Osteoblast (primary cell): ENCODE measurements around the gene HTR1D. TPM values are rescaled to one million over a fixed set of nuclear protein-coding genes. Genes with fewer than 3 reads are reported as not detected.

ENCODE experiments used
- DNase-seq: peaks from one replicate; pipeline ENCODE4 v3.0.0; 2011; ENCODE audit warnings: low spot score, mixed read lengths; ENCODE audit not compliant: insufficient read length; ENCODE audit errors: missing footprints
- H2AFZ ChIP-seq: 2 replicates; pipeline ENCODE4 v1.6.0; 2011; ENCODE audit warnings: mild to moderate bottlenecking, low read length
- H3K27ac ChIP-seq: 2 replicates; pipeline ENCODE4 v1.5.1; 2011; ENCODE audit warnings: mild to moderate bottlenecking, low read depth, low read length, moderate library complexity
- H3K27me3 ChIP-seq: 2 replicates; pipeline ENCODE4 v1.6.0; 2012; ENCODE audit warnings: mild to moderate bottlenecking, control low read depth, inconsistent platforms, low read length, moderate library complexity; ENCODE audit not compliant: insufficient read depth
- H3K36me3 ChIP-seq: 2 replicates; pipeline ENCODE4 v1.5.1; 2011; ENCODE audit warnings: mild to moderate bottlenecking, low read length, control low read depth, moderate library complexity; ENCODE audit not compliant: insufficient read depth
- H3K4me1 ChIP-seq: 2 replicates; pipeline ENCODE4 v1.5.1; 2011; ENCODE audit warnings: mild to moderate bottlenecking, low read length, control low read depth, moderate library complexity; ENCODE audit not compliant: insufficient read depth
- H3K4me2 ChIP-seq: 2 replicates; pipeline ENCODE4 v1.6.0; 2011; ENCODE audit warnings: mild to moderate bottlenecking, low read length; ENCODE audit not compliant: insufficient read depth
- H3K4me3 ChIP-seq: fragments of 200-600 bp; sonication (generic); 3 replicates; pipeline ENCODE4 v1.5.1; 2012; ENCODE audit warnings: mild to moderate bottlenecking, low read length, inconsistent platforms; ENCODE audit not compliant: insufficient read depth
- H3K79me2 ChIP-seq: 2 replicates; pipeline ENCODE4 v1.6.0; 2012; ENCODE audit warnings: mild to moderate bottlenecking, low read length, control low read depth, inconsistent platforms; ENCODE audit not compliant: insufficient read depth
- H3K9me3 ChIP-seq: 2 replicates; pipeline ENCODE4 v1.5.1; 2011; ENCODE audit warnings: low read depth, low read length, control low read depth
- H4K20me1 ChIP-seq: 2 replicates; pipeline ENCODE4 v1.6.0; 2012; ENCODE audit warnings: mild to moderate bottlenecking, low read length, control low read depth; ENCODE audit not compliant: insufficient read depth
- total RNA-seq: library from RNA; depleted of rRNA; stranded (reverse); fragments of >200 nt; gene quantifications from 2 replicates; pipeline ENCODE4 v1.2.3, GENCODE V29; 2012
- TF ChIP-seq, protein P1 (sequence below): IDR thresholded peaks from 2 replicates; pipeline ENCODE4 v1.5.1; 2011; ENCODE audit warnings: mild to moderate bottlenecking, low read depth, low read length, moderate library complexity; ENCODE audit errors: extremely low read depth

The HTR1D gene
- total RNA-seq, 1 donor = under 0.01 TPM

DNA sequence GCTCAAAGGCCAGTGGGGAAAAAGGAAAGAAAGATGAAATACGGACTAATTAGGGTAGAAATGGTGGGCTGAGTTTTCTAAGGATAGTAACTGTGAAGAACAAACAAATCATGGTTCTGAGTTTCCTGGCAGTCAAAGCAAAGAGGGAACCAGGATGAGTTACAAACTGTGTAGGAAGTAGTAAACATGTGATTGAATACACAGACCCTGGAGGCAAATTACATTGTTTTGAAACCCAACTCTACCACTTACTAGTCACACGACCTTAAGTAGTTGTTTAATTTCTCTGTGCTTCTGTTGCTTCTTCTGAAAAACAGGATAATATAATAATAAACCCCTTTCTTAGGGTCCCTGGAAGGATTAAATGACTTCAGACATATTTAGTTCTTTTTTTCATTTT, 37.4 kb downstream of the HTR1D start:
- Histone ChIP-seq H3K36me3 (no peaks in the 10 kb centered on the region), H3K4me2 (no peak overlapping the region), H3K79me2 (no peaks in the 10 kb centered on the region), H3K27ac (no peak overlapping the region), H3K27me3 (no peaks in the 10 kb centered on the region), H3K4me1 (peaks cover 10% of the 10 kb centered on the region), H3K4me3 (no peak overlapping the region), H2AFZ (no peak overlapping the region), H3K9me3 (no peaks in the 10 kb centered on the region), H4K20me1 (no peaks in the 10 kb centered on the region)
- TF ChIP-seq, protein P1, sequence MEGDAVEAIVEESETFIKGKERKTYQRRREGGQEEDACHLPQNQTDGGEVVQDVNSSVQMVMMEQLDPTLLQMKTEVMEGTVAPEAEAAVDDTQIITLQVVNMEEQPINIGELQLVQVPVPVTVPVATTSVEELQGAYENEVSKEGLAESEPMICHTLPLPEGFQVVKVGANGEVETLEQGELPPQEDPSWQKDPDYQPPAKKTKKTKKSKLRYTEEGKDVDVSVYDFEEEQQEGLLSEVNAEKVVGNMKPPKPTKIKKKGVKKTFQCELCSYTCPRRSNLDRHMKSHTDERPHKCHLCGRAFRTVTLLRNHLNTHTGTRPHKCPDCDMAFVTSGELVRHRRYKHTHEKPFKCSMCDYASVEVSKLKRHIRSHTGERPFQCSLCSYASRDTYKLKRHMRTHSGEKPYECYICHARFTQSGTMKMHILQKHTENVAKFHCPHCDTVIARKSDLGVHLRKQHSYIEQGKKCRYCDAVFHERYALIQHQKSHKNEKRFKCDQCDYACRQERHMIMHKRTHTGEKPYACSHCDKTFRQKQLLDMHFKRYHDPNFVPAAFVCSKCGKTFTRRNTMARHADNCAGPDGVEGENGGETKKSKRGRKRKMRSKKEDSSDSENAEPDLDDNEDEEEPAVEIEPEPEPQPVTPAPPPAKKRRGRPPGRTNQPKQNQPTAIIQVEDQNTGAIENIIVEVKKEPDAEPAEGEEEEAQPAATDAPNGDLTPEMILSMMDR = no peak
- DNase-seq = no peak

DNA sequence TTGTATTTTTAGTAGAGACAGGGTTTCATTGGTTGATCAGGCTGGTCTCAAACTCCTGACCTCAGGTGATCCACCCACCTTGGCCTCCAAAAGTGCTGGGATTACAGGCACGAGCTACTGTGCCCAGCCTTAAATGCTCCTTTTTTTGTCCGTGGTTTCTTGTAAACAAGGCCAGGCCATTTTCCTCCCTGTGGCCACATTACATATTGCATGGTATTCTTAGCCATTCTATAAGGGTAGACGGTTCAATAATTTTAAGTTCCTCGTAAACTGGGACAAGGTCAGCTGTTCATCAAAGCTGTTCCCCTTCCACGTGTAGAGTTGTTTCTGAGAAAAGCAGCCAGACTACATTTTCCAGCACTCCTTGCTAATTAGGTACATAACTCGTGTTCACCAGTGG, 38.4 kb downstream of the HTR1D start:
- Histone ChIP-seq H4K20me1 (no peaks in the 10 kb centered on the region), H2AFZ (no peak overlapping the region), H3K79me2 (no peaks in the 10 kb centered on the region), H3K9me3 (no peaks in the 10 kb centered on the region), H3K27me3 (no peaks in the 10 kb centered on the region), H3K4me2 (no peak overlapping the region), H3K36me3 (no peaks in the 10 kb centered on the region), H3K4me1 (peaks cover 5% of the 10 kb centered on the region), H3K27ac (no peak overlapping the region), H3K4me3 (no peak overlapping the region)
- DNase-seq = no peak
- TF ChIP-seq, protein P1 = peak; percentile 44

DNA sequence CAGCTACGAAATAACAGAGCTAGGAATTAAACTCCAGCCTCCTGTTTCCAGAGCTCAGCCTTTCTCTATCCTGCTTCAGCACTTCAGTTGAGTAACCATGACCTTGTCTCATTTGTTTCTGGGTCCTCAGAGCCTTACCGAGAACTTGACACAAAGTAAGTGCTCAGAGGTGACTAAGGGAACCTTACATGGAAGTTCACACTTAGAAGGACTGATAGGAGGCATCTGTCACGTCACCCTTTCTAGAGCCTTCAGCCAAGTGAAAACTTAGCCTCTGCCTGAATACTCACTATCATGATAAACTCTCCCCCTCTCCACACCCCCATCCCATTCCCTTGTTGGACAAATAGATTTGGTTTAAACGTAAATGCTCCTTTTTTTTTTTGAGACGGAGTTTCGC, 38.9 kb downstream of the HTR1D start:
- H3K36me3 ChIP-seq = no peaks in the 10 kb centered on the region
- H3K4me3 ChIP-seq = peak overlapping the region; percentile 73
- H3K4me1 ChIP-seq = peaks cover 5% of the 10 kb centered on the region
- H2AFZ ChIP-seq = peak overlapping the region; percentile 86
- TF ChIP-seq, protein P1 = no peak
- no peaks in the 10 kb centered on the region for H3K79me2 ChIP-seq
- peak overlapping the region; percentile 79 for H3K4me2 ChIP-seq
- no peak for DNase-seq
- H3K27ac ChIP-seq = peak overlapping the region; percentile 82
- no peaks in the 10 kb centered on the region for H3K27me3 ChIP-seq
- no peaks in the 10 kb centered on the region for H4K20me1 ChIP-seq
- H3K9me3 ChIP-seq = no peaks in the 10 kb centered on the region

GRCh38 chr1:23177438-23178380, 39.6 kb downstream of the HTR1D start:
- DNase-seq = peak; percentile 95
- TF ChIP-seq, protein P1 = no peak

More at GRCh38 chr1:23177438-23178380, 39.6 kb downstream of the HTR1D start:
- no peaks in the 10 kb centered on the region for H3K9me3 ChIP-seq
- no peaks in the 10 kb centered on the region for H3K79me2 ChIP-seq
- peak overlapping the region; percentile 91 for H2AFZ ChIP-seq
- no peaks in the 10 kb centered on the region for H3K27me3 ChIP-seq
- H4K20me1 ChIP-seq = no peaks in the 10 kb centered on the region
- no peaks in the 10 kb centered on the region for H3K36me3 ChIP-seq
- peak overlapping the region; percentile 82 for H3K27ac ChIP-seq
- H3K4me3 ChIP-seq = peak overlapping the region; percentile 73
- H3K4me2 ChIP-seq = peak overlapping the region; percentile 79
- H3K4me1 ChIP-seq = peaks cover 5% of the 10 kb centered on the region
